K562 (cell line): ENCODE data around the gene EFCAB12. TPM values are rescaled to one million over a fixed set of nuclear protein-coding genes. Genes with fewer than 3 reads are reported as not detected.

Experiments used
- C11orf30 ChIP-seq: fragments of 450-650 bp; IDR thresholded peaks from 2 replicates; pipeline ENCODE4 v1.6.1; 2016; ENCODE audit warnings: low read depth, mild to moderate bottlenecking
- CLOCK ChIP-seq: fragments of 250-450 bp; sonication (Bioruptor Pico); IDR thresholded peaks from 2 replicates; pipeline ENCODE4 v1.4.0; 2020; ENCODE audit warnings: mild to moderate bottlenecking, moderate library complexity, borderline replicate concordance
- COPS2 ChIP-seq: fragments of 450-650 bp; conservative IDR thresholded peaks from 2 replicates; pipeline ENCODE4 v1.6.1; 2016; ENCODE audit warnings: mild to moderate bottlenecking, moderate library complexity
- CREBBP ChIP-seq: IDR thresholded peaks from one replicate; pipeline ENCODE4 v1.6.1; 2012; ENCODE audit warnings: low read depth, mild to moderate bottlenecking, control low read depth, inconsistent platforms, low read length
- DDX20 ChIP-seq: fragments of 450-650 bp; IDR thresholded peaks from 2 replicates; pipeline ENCODE4 v1.6.1; 2016; ENCODE audit warnings: missing genetic modification characterization, low read depth, mild to moderate bottlenecking, missing compliant biosample characterization, moderate library complexity
- DEAF1 ChIP-seq: fragments of 450-650 bp; formaldehyde crosslinking; IDR thresholded peaks from 2 replicates; pipeline ENCODE4 v1.4.0; 2020; ENCODE audit warnings: mild to moderate bottlenecking, moderate library complexity
- FOS ChIP-seq: IDR thresholded peaks from 3 replicates; pipeline ENCODE4 v1.6.1; 2011; ENCODE audit not compliant: insufficient read length; ENCODE audit errors: extremely low read depth
- HEY1 ChIP-seq: fragments of 250-450 bp; sonication (Bioruptor Pico); IDR thresholded peaks from 2 replicates; pipeline ENCODE4 v1.5.0; 2020; ENCODE audit warnings: mild to moderate bottlenecking, moderate library complexity, borderline replicate concordance
- POLR2AphosphoS2 ChIP-seq: IDR thresholded peaks from 2 replicates; pipeline ENCODE4 v1.6.1; 2012; ENCODE audit warnings: low read length, improper control_type of control experiment
- PURB ChIP-seq: sonication (generic); formaldehyde crosslinking; IDR thresholded peaks from 2 replicates; pipeline ENCODE4 v1.9.0; 2021; ENCODE audit warnings: low read depth, mild to moderate bottlenecking, missing genetic modification reagents
- TAF1 ChIP-seq: IDR thresholded peaks from 2 replicates; pipeline ENCODE4 v1.6.1; 2011; ENCODE audit warnings: mild to moderate bottlenecking, low read length, moderate library complexity; ENCODE audit not compliant: insufficient read depth, control insufficient read depth, severe bottlenecking; ENCODE audit errors: extremely low read depth
- TCF3 ChIP-seq: sonication (generic); formaldehyde crosslinking; IDR thresholded peaks from 2 replicates; pipeline ENCODE4 v1.4.0; 2020; ENCODE audit warnings: mild to moderate bottlenecking, missing genetic modification reagents
- ZC3H4 ChIP-seq: sonication (generic); formaldehyde crosslinking; IDR thresholded peaks from 2 replicates; pipeline ENCODE4 v1.9.0; 2021; ENCODE audit warnings: missing genetic modification reagents, borderline replicate concordance
- ZNF146 ChIP-seq: IDR thresholded peaks from one replicate; pipeline ENCODE4 v1.6.1; 2018; ENCODE audit warnings: missing compliant biosample characterization; ENCODE audit not compliant: unreplicated experiment
- ZNF263 ChIP-seq: sonication (generic); formaldehyde crosslinking; IDR thresholded peaks from 2 replicates; pipeline ENCODE4 v1.8.0; 2022; ENCODE audit warnings: mild to moderate bottlenecking, missing genetic modification reagents, borderline replicate concordance
- ZNF311 ChIP-seq: fragments of 250-450 bp; sonication (Bioruptor Pico); IDR thresholded peaks from 2 replicates; pipeline ENCODE4 v1.4.0; 2020; ENCODE audit warnings: mild to moderate bottlenecking, moderate library complexity
- ZNF584 ChIP-seq: fragments of 200-800 bp; sonication (Bioruptor generic); IDR thresholded peaks from 2 replicates; pipeline ENCODE4 v1.6.1; 2016; ENCODE audit warnings: low read depth, mild to moderate bottlenecking, missing genetic modification characterization, missing compliant biosample characterization
- ZNF589 ChIP-seq: fragments of 200-800 bp; sonication (Bioruptor generic); IDR thresholded peaks from 2 replicates; pipeline ENCODE4 v1.6.1; 2016; ENCODE audit warnings: low read depth, missing genetic modification characterization, missing compliant biosample characterization
- polyA plus RNA-seq, 8 experiments: library from polyadenylated mRNA; depleted of rRNA in 4 of 8; stranded (reverse) in 5 of 8; unstranded in 3 of 8; fragments of >200 nt; fragmentation: Nextera tagmentation in 2 of 8; fragmentation: Illumina TruSeq in 1 of 8; extraction: Ambion mirVana in 2 of 8; extraction: Trizol in 1 of 8; gene quantifications; 2 replicates each; pipeline versions ENCODE4 v1.2.1 to v1.2.3, GENCODE V29; 2011 to 2014; ENCODE audit warnings: inconsistent platforms in 1 of 8, missing spikeins in 1 of 8
- total RNA-seq, 7 experiments: library from RNA; depleted of rRNA in 6 of 7; stranded (reverse); fragments of >200 nt in 6 of 7; fragmentation: Illumina TruSeq in 2 of 7; extraction: Trizol in 2 of 7; gene quantifications; 2 replicates each; pipeline versions ENCODE4 v1.2.1 to v1.2.3, GENCODE V29; 2011 to 2021; ENCODE audit warnings: low replicate concordance in 1 of 7
- TF ChIP-seq, protein P1 (sequence below): sonication (generic); formaldehyde crosslinking; IDR thresholded peaks from 2 replicates; pipeline ENCODE4 v1.8.1; 2023; ENCODE audit warnings: missing genetic modification reagents, mild to moderate bottlenecking, borderline replicate concordance

Gene EFCAB12
- total and polyA plus RNA-seq, 9 of the 15 experiments (the other 6 are each of a cell fraction or from before 2014, with no cell fraction given): 0.08 to 0.95 (median 0.56) TPM; not detected in 1

GRCh38 chr3:129448186-129448895, 19.9 kb upstream of the EFCAB12 start (continued):
- TF ChIP-seq DEAF1 (CRISPR knock-in tag) (no peak), ZNF263 (CRISPR knock-in tag) (no peak), PURB (CRISPR knock-in tag) (no peak), TCF3 (CRISPR knock-in tag) (no peak), COPS2 (no peak), ZNF589 (CRISPR knock-in tag) (peak; percentile 69; the same call in 1 of the 2 replicates), HEY1 (CRISPR knock-in tag) (no peak), POLR2AphosphoS2 (peak; percentile 85; the same call in 1 of the 2 replicates), ZC3H4 (CRISPR knock-in tag) (no peak), ZNF311 (CRISPR knock-in tag) (no peak), ZNF146 (CRISPR knock-in tag) (no peak), ZNF584 (CRISPR knock-in tag) (no peak), DDX20 (tag) (no peak), C11orf30 (no peak), CLOCK (CRISPR knock-in tag) (no peak), CREBBP (no peak), FOS (no peak), TAF1 (peak; percentile 64)
- TF ChIP-seq, protein P1, sequence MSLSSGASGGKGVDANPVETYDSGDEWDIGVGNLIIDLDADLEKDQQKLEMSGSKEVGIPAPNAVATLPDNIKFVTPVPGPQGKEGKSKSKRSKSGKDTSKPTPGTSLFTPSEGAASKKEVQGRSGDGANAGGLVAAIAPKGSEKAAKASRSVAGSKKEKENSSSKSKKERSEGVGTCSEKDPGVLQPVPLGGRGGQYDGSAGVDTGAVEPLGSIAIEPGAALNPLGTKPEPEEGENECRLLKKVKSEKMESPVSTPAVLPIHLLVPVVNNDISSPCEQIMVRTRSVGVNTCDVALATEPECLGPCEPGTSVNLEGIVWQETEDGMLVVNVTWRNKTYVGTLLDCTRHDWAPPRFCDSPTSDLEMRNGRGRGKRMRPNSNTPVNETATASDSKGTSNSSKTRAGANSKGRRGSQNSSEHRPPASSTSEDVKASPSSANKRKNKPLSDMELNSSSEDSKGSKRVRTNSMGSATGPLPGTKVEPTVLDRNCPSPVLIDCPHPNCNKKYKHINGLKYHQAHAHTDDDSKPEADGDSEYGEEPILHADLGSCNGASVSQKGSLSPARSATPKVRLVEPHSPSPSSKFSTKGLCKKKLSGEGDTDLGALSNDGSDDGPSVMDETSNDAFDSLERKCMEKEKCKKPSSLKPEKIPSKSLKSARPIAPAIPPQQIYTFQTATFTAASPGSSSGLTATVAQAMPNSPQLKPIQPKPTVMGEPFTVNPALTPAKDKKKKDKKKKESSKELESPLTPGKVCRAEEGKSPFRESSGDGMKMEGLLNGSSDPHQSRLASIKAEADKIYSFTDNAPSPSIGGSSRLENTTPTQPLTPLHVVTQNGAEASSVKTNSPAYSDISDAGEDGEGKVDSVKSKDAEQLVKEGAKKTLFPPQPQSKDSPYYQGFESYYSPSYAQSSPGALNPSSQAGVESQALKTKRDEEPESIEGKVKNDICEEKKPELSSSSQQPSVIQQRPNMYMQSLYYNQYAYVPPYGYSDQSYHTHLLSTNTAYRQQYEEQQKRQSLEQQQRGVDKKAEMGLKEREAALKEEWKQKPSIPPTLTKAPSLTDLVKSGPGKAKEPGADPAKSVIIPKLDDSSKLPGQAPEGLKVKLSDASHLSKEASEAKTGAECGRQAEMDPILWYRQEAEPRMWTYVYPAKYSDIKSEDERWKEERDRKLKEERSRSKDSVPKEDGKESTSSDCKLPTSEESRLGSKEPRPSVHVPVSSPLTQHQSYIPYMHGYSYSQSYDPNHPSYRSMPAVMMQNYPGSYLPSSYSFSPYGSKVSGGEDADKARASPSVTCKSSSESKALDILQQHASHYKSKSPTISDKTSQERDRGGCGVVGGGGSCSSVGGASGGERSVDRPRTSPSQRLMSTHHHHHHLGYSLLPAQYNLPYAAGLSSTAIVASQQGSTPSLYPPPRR: no peak
